Measurements from ENCODE around the gene NSFL1C.

NSFL1C gene

DNA sequence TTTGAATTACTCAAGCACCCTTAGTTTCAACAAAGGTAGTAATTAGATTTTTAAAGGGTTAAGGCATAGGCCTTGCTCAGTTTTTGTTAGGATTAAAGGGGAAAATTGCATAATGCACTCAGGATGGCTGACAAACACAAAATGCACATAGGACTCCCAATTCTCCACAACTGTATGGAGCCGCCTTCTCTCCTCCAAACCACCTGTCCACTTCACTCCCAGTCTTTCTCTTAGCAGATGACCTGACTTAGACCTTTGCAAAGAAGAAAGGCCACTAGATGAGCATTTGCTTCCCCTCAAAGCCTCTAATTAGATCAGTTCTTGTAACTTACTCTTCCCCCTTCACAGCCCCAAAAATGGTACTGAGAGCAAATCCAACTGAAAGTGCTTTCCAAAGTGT, 20.1 kb downstream of the NSFL1C start:
- no peak overlapping the region for H3K4me3 ChIP-seq (ENCODE audit: low read depth, low read length)
- TF ChIP-seq, protein P1, sequence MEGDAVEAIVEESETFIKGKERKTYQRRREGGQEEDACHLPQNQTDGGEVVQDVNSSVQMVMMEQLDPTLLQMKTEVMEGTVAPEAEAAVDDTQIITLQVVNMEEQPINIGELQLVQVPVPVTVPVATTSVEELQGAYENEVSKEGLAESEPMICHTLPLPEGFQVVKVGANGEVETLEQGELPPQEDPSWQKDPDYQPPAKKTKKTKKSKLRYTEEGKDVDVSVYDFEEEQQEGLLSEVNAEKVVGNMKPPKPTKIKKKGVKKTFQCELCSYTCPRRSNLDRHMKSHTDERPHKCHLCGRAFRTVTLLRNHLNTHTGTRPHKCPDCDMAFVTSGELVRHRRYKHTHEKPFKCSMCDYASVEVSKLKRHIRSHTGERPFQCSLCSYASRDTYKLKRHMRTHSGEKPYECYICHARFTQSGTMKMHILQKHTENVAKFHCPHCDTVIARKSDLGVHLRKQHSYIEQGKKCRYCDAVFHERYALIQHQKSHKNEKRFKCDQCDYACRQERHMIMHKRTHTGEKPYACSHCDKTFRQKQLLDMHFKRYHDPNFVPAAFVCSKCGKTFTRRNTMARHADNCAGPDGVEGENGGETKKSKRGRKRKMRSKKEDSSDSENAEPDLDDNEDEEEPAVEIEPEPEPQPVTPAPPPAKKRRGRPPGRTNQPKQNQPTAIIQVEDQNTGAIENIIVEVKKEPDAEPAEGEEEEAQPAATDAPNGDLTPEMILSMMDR (IDR thresholded peaks at IDR 0.05; ENCODE audit: control insufficient read depth, extremely low read depth, insufficient read depth) = no peak
- DNase-seq (ENCODE audit: low read depth) = no peak

GRCh38 chr20:1443085-1443484, 23.6 kb downstream of the NSFL1C start:
- TF ChIP-seq, protein P1 (IDR thresholded peaks at IDR 0.05; ENCODE audit: control insufficient read depth, extremely low read depth, insufficient read depth) = no peak
- H3K4me3 ChIP-seq (ENCODE audit: low read depth, low read length) = no peak overlapping the region
- no peak for DNase-seq (ENCODE audit: low read depth)

GRCh38 chr20:1442304-1442703, 24.3 kb downstream of the NSFL1C start:
- TF ChIP-seq, protein P1 (IDR thresholded peaks at IDR 0.05; ENCODE audit: control insufficient read depth, extremely low read depth, insufficient read depth) = no peak
- no peak for DNase-seq (ENCODE audit: low read depth)

GRCh38 chr20:1441133-1441532, 25.5 kb downstream of the NSFL1C start:
- TF ChIP-seq, protein P1 (IDR thresholded peaks at IDR 0.05; ENCODE audit: control insufficient read depth, extremely low read depth, insufficient read depth) = no peak
- no peak for DNase-seq (ENCODE audit: low read depth)
- no peak overlapping the region for H3K4me3 ChIP-seq (ENCODE audit: low read depth, low read length)

More at GRCh38 chr20:1442304-1442703, 24.3 kb downstream of the NSFL1C start:
- H3K4me3 ChIP-seq (ENCODE audit: low read depth, low read length) = no peak overlapping the region

DNA sequence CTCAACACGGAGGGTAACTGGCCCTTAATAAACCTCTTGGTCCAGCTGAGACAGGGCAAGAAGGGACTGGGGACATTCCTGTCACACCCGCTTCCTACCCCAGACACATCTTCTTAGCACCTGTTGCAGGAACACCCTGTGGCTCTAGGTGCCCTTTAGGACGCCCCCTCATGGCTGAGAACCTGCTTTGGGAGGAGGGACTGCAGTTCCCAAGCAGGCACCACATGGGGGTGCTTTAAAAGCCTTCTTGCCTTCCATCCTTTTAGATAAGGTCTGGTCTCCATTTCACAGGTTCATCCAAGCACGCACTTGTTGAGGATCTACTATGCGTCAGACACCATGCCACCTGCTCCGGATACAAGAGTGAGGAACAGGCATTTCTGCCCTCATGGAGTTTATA, 26.6 kb downstream of the NSFL1C start:
- TF ChIP-seq, protein P1 (IDR thresholded peaks at IDR 0.05; ENCODE audit: control insufficient read depth, extremely low read depth, insufficient read depth) = peak; percentile 46
- DNase-seq (ENCODE audit: low read depth) = no peak
- H3K4me3 ChIP-seq (ENCODE audit: low read depth, low read length) = no peak overlapping the region

DNA sequence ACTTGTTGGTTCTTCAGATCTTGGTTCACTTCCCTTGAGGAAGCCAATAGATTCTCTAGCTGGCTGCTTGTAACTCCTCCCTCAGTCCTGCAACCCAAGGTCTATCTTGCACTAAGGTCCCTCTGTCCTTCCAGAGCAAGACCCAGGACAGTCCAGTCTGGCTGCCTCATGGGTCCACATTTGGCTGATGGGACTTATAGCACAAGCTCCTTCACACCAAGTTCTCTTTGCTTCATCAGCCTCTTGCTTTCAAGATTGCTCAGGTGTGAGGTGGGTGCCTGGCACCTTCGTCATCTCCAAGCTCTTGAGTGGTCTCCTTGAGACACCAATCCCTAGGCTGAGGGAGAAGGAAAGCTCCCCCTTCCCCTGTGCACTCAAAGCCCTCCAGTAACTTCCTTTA, 28.3 kb downstream of the NSFL1C start:
- TF ChIP-seq, protein P1 (IDR thresholded peaks at IDR 0.05; ENCODE audit: control insufficient read depth, extremely low read depth, insufficient read depth) = no peak
- DNase-seq (ENCODE audit: low read depth) = no peak
- H3K4me3 ChIP-seq (ENCODE audit: low read depth, low read length) = no peak overlapping the region

- no peak overlapping the region for H3K4me3 ChIP-seq (ENCODE audit: low read depth, low read length)
- DNase-seq (ENCODE audit: low read depth) = peak; percentile 67
- TF ChIP-seq, protein P1 (IDR thresholded peaks at IDR 0.05; ENCODE audit: control insufficient read depth, extremely low read depth, insufficient read depth) = peak; percentile 96
Measured at GRCh38 chr20:1437235-1437904, 29.3 kb downstream of the NSFL1C start.
